ENCODE measurements around the gene LONRF2.

Gene LONRF2

DNA sequence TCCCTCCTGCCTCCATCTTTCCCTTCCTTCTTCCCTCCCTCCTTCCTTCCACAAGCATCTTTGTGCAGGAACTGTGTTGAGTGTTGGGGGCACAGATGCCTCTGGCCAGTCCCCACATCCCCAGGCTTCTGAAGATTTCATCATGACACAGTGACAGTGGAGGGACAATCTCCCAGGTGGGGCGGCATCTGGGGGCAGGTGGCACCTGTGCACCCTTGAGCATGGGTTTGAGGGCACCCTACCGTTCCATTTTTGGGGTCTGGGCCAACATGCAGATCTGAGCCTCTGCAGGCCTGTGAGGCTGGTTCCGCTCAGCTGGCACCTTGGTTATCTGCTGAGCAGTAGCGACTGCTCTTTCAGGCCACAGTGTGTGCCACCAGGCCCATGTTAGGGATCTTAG lies 57.6 kb downstream of the LONRF2 start:
- no peaks in the 10 kb centered on the region for H3K4me1 ChIP-seq (ENCODE audit: control insufficient read depth, insufficient read depth, low read length)
- no peak overlapping the region for H3K4me3 ChIP-seq (ENCODE audit: low read depth, low read length)
- H3K9me3 ChIP-seq (ENCODE audit: control insufficient read depth, insufficient read depth, low read length) = no peaks in the 10 kb centered on the region
- H3K27me3 ChIP-seq (ENCODE audit: control insufficient read depth, insufficient read depth, low read length) = no peaks in the 10 kb centered on the region
- H3K9ac ChIP-seq (ENCODE audit: low read depth, low read length) = no peak overlapping the region
- no peak overlapping the region for H3K27ac ChIP-seq (ENCODE audit: low read depth, low read length)
- H3K36me3 ChIP-seq (ENCODE audit: control insufficient read depth, insufficient read depth, low read length) = no peaks in the 10 kb centered on the region

DNA sequence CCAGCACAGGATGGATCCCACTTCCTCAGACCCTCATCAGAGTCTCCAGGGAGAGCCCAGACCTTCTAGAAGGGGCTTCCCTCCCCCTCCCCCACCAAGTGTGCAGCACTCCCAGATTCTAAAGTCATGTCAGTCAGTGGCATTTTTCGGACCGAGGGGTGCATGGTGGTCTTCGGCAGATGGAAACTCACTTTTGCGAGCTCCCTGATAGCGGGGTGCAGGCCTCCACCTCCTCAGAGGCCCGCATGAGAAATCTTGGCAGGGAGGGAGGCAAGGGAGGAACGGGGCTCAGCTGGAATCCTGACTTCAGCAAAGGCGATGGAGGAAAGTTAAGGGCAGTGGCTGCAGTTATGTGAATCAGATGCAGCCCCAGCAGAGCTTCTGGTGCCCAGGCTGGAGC lies 58.2 kb downstream of the LONRF2 start:
- H3K4me3 ChIP-seq (ENCODE audit: low read depth, low read length) = no peak overlapping the region
- H3K9ac ChIP-seq (ENCODE audit: low read depth, low read length) = no peak overlapping the region
- H3K4me1 ChIP-seq (ENCODE audit: control insufficient read depth, insufficient read depth, low read length) = no peaks in the 10 kb centered on the region
- no peaks in the 10 kb centered on the region for H3K9me3 ChIP-seq (ENCODE audit: control insufficient read depth, insufficient read depth, low read length)
- no peaks in the 10 kb centered on the region for H3K27me3 ChIP-seq (ENCODE audit: control insufficient read depth, insufficient read depth, low read length)
- H3K27ac ChIP-seq (ENCODE audit: low read depth, low read length) = no peak overlapping the region
- no peaks in the 10 kb centered on the region for H3K36me3 ChIP-seq (ENCODE audit: control insufficient read depth, insufficient read depth, low read length)

- no peak overlapping the region for H3K9ac ChIP-seq (ENCODE audit: low read depth, low read length)
- H3K4me3 ChIP-seq (ENCODE audit: low read depth, low read length) = peak overlapping the region; percentile 51
- H3K27me3 ChIP-seq (ENCODE audit: control insufficient read depth, insufficient read depth, low read length) = no peaks in the 10 kb centered on the region
- H3K27ac ChIP-seq (ENCODE audit: low read depth, low read length) = no peak overlapping the region
- no peaks in the 10 kb centered on the region for H3K4me1 ChIP-seq (ENCODE audit: control insufficient read depth, insufficient read depth, low read length)
- H3K36me3 ChIP-seq (ENCODE audit: control insufficient read depth, insufficient read depth, low read length) = no peaks in the 10 kb centered on the region
- no peaks in the 10 kb centered on the region for H3K9me3 ChIP-seq (ENCODE audit: control insufficient read depth, insufficient read depth, low read length)
Measured at GRCh38 chr2:100262555-100263320, 59.6 kb downstream of the LONRF2 start.

- no peaks in the 10 kb centered on the region for H3K9me3 ChIP-seq (ENCODE audit: control insufficient read depth, insufficient read depth, low read length)
Measured at GRCh38 chr2:100262046-100262445, 60.3 kb downstream of the LONRF2 start.

DNA sequence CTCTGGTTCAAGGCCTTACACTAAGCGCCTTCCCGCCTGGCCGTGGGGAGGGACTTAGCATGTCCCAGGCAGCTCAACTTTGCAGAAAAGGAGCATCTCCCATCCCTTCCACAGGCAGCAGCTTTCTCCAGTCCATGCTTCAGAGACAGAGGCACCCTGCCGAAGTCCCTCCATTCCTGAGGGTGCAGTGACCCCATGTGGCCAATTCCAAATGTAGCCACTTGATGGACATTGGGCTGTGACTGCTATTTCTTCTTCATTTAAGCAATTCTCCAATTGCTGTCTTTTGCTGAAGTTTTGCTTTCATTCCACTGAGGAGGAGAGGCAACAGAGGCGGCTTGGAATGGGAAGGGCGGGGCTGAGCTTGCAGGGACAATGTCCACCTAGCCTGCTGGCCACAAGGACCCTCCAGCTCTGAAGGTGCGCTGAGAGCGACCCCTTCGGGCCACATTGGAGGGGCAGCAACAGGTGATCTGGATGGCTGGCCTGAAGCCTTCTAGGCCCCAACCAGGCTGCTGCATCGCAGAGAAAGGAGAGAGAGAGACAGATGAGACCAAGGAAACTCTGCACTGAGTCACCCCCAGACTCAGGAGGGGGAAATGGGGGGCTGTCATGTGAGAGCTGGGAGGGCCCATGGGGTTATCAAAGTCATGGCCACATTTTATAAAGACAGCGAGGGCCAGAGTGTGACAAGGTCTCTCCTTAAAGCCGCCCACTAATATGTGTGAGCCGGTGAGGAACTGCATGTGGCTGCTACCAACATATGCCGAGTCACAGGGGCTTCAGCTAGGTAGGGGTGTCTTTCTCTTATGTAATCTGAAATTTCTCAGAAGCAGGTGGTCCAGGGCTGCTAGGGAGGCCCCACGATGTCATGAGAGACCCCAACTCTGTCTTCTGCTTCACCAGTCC lies 61.3 kb downstream of the LONRF2 start:
- no peaks in the 10 kb centered on the region for H3K36me3 ChIP-seq (ENCODE audit: control insufficient read depth, insufficient read depth, low read length)
- no peaks in the 10 kb centered on the region for H3K4me1 ChIP-seq (ENCODE audit: control insufficient read depth, insufficient read depth, low read length)
- no peak overlapping the region for H3K9ac ChIP-seq (ENCODE audit: low read depth, low read length)
- no peaks in the 10 kb centered on the region for H3K9me3 ChIP-seq (ENCODE audit: control insufficient read depth, insufficient read depth, low read length)
- H3K27ac ChIP-seq (ENCODE audit: low read depth, low read length) = no peak overlapping the region
- no peaks in the 10 kb centered on the region for H3K27me3 ChIP-seq (ENCODE audit: control insufficient read depth, insufficient read depth, low read length)
- no peak overlapping the region for H3K4me3 ChIP-seq (ENCODE audit: low read depth, low read length)

More at GRCh38 chr2:100262046-100262445, 60.3 kb downstream of the LONRF2 start:
- Histone ChIP-seq H3K4me1 (ENCODE audit: control insufficient read depth, insufficient read depth, low read length) (no peaks in the 10 kb centered on the region), H3K9ac (ENCODE audit: low read depth, low read length) (no peak overlapping the region), H3K36me3 (ENCODE audit: control insufficient read depth, insufficient read depth, low read length) (no peaks in the 10 kb centered on the region), H3K27ac (ENCODE audit: low read depth, low read length) (no peak overlapping the region), H3K4me3 (ENCODE audit: low read depth, low read length) (no peak overlapping the region), H3K27me3 (ENCODE audit: control insufficient read depth, insufficient read depth, low read length) (no peaks in the 10 kb centered on the region)

DNA sequence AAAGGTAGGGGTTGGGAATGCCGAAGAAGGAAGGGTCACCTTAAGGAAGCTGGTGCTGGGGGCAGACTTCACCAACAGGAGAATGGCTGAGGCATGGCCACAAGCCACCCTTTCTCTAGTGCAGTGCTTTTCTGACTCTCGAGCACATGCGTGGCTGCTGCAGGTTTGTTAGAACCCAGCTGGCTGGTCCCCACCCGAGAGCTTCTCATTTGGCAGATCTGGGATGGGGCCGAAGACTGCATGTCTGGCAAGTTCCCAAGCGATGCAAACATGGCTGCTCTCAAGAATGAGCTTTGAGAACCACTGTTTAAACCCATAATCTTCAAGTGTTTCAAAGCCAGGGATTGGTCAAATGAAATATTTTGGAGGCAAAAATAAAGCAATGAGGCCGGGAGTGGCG lies 63.2 kb downstream of the LONRF2 start:
- H3K4me3 ChIP-seq (ENCODE audit: low read depth, low read length) = no peak overlapping the region
- H3K9ac ChIP-seq (ENCODE audit: low read depth, low read length) = no peak overlapping the region
- no peaks in the 10 kb centered on the region for H3K4me1 ChIP-seq (ENCODE audit: control insufficient read depth, insufficient read depth, low read length)
- no peaks in the 10 kb centered on the region for H3K27me3 ChIP-seq (ENCODE audit: control insufficient read depth, insufficient read depth, low read length)
- no peak overlapping the region for H3K27ac ChIP-seq (ENCODE audit: low read depth, low read length)
- H3K9me3 ChIP-seq (ENCODE audit: control insufficient read depth, insufficient read depth, low read length) = no peaks in the 10 kb centered on the region
- no peaks in the 10 kb centered on the region for H3K36me3 ChIP-seq (ENCODE audit: control insufficient read depth, insufficient read depth, low read length)

GRCh38 chr2:100257939-100258338 lies 64.4 kb downstream of the LONRF2 start:
- no peak overlapping the region for H3K9ac ChIP-seq (ENCODE audit: low read depth, low read length)
- H3K9me3 ChIP-seq (ENCODE audit: control insufficient read depth, insufficient read depth, low read length) = no peaks in the 10 kb centered on the region
- H3K36me3 ChIP-seq (ENCODE audit: control insufficient read depth, insufficient read depth, low read length) = no peaks in the 10 kb centered on the region
- H3K27me3 ChIP-seq (ENCODE audit: control insufficient read depth, insufficient read depth, low read length) = no peaks in the 10 kb centered on the region
- H3K4me1 ChIP-seq (ENCODE audit: control insufficient read depth, insufficient read depth, low read length) = no peaks in the 10 kb centered on the region
- no peak overlapping the region for H3K4me3 ChIP-seq (ENCODE audit: low read depth, low read length)
- H3K27ac ChIP-seq (ENCODE audit: low read depth, low read length) = no peak overlapping the region

GRCh38 chr2:100256849-100257248 lies 65.5 kb downstream of the LONRF2 start:
- Histone ChIP-seq H3K36me3 (ENCODE audit: control insufficient read depth, insufficient read depth, low read length) (no peaks in the 10 kb centered on the region), H3K27me3 (ENCODE audit: control insufficient read depth, insufficient read depth, low read length) (no peaks in the 10 kb centered on the region), H3K4me3 (ENCODE audit: low read depth, low read length) (no peak overlapping the region), H3K4me1 (ENCODE audit: control insufficient read depth, insufficient read depth, low read length) (no peaks in the 10 kb centered on the region), H3K9me3 (ENCODE audit: control insufficient read depth, insufficient read depth, low read length) (no peaks in the 10 kb centered on the region), H3K27ac (ENCODE audit: low read depth, low read length) (no peak overlapping the region), H3K9ac (ENCODE audit: low read depth, low read length) (no peak overlapping the region)

DNA sequence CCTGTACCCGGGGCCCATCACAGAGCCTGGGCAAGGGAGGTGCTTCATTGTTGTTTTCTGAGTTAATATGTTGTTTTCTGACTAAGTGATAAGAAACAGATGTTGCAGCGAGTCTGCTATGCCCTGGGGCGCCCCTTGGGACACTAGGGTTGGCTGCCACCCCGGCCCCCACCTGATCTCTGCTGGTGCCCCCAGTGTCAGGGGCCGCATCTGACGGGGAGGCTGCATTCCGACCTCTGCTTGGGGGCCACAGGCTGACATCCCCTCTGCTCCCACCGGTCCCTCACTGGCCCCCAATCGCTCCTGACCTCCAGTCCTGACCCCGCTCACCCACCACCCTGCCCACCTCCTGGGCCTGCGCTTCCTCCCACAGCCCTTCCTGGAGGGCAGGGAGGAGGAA lies 65.9 kb downstream of the LONRF2 start:
- Histone ChIP-seq H3K27me3 (ENCODE audit: control insufficient read depth, insufficient read depth, low read length) (no peaks in the 10 kb centered on the region), H3K4me3 (ENCODE audit: low read depth, low read length) (no peak overlapping the region), H3K27ac (ENCODE audit: low read depth, low read length) (no peak overlapping the region), H3K9ac (ENCODE audit: low read depth, low read length) (no peak overlapping the region), H3K4me1 (ENCODE audit: control insufficient read depth, insufficient read depth, low read length) (no peaks in the 10 kb centered on the region), H3K9me3 (ENCODE audit: control insufficient read depth, insufficient read depth, low read length) (no peaks in the 10 kb centered on the region), H3K36me3 (ENCODE audit: control insufficient read depth, insufficient read depth, low read length) (no peaks in the 10 kb centered on the region)

DNA sequence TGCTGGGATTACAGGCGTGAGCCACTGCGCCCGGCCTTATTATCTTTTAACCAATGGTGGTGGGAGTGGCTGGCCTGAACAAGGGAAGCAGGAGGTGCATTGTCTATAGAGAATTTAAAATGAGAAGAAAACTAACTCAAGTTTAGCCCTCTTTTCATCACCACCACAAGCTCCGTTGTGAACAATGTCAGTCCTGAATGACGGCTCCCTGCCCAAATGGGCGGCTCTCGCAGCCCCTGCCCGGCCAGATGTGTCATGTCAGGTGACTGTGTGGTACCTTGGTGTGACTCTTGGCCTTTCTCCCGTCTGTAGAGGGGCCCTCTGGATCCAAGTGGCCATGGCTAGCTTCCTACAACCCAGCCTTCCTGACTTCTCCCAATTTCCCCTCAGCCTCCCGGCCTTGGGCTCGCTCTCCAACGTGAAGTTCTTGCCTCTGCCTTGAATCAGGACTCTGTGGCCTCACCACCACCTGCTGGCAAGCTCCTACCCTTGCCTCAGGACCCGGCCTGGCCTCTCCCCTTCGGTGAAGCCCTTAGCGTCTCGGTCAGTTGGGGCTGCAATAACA lies 67.6 kb downstream of the LONRF2 start:
- Histone ChIP-seq H3K4me3 (ENCODE audit: low read depth, low read length) (no peak overlapping the region), H3K9me3 (ENCODE audit: control insufficient read depth, insufficient read depth, low read length) (no peaks in the 10 kb centered on the region), H3K27me3 (ENCODE audit: control insufficient read depth, insufficient read depth, low read length) (no peaks in the 10 kb centered on the region), H3K9ac (ENCODE audit: low read depth, low read length) (no peak overlapping the region), H3K36me3 (ENCODE audit: control insufficient read depth, insufficient read depth, low read length) (no peaks in the 10 kb centered on the region), H3K27ac (ENCODE audit: low read depth, low read length) (no peak overlapping the region), H3K4me1 (ENCODE audit: control insufficient read depth, insufficient read depth, low read length) (no peaks in the 10 kb centered on the region)

DNA sequence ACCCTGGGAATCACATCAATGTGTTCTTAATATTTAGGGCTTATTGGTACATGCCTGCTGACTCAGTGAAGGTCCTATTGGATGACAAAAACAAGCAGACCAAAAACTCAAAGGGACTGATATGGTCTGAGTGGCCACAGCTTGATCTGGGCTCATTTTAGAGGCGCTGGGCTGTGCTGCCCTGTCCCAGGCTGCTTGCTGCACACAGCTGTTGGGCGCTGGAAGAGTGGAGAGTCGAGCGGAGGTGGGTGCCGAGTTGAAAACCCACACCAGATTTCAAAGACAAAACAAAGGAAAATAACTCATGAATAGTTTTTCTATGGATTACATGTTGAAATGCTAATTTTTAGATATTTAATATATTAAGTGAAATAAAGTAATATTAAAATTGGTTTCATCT lies 68.5 kb downstream of the LONRF2 start:
- H3K36me3 ChIP-seq (ENCODE audit: control insufficient read depth, insufficient read depth, low read length) = no peaks in the 10 kb centered on the region
- no peak overlapping the region for H3K27ac ChIP-seq (ENCODE audit: low read depth, low read length)
- H3K27me3 ChIP-seq (ENCODE audit: control insufficient read depth, insufficient read depth, low read length) = no peaks in the 10 kb centered on the region
- H3K4me1 ChIP-seq (ENCODE audit: control insufficient read depth, insufficient read depth, low read length) = no peaks in the 10 kb centered on the region
- no peak overlapping the region for H3K4me3 ChIP-seq (ENCODE audit: low read depth, low read length)
- no peaks in the 10 kb centered on the region for H3K9me3 ChIP-seq (ENCODE audit: control insufficient read depth, insufficient read depth, low read length)
- H3K9ac ChIP-seq (ENCODE audit: low read depth, low read length) = no peak overlapping the region

All from HUES48 (cell line).